Measurements from ENCODE around the gene RNF168. TPM values are rescaled to one million over a fixed set of nuclear protein-coding genes. Genes with fewer than 3 reads are reported as not detected.
"Not testable (repeated sequence)": the region's sequence is repeated elsewhere in the genome, so short reads cannot be mapped to it uniquely, and the experiment has no call there.

The RNF168 gene
- total RNA-seq, 1 experiment from 2014 or later = 66.1 TPM

DNA sequence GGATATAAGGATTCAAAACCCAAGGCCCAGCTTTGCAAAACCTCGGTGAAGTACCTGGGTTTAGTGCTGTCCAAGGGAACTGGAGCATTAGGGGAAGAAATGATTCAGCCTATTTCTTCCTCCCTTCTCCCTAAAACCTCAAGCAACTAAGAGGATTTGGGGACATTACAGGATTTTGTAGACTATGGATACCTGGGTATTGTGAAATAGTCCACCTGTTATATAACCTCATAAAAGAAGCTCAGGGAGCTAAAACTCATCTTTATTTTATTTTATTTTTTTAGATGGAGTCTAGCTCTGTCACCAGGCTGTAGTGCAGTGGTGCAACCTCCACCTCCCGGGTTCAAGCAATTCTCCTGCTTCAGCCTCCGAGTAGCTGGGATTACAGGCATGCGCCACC, 20.3 kb upstream of the RNF168 start (continued):
- TF ChIP-seq PRDM15 (CRISPR knock-in tag; IDR thresholded peaks at IDR 0.05) (no peak), E2F5 (CRISPR knock-in tag; IDR thresholded peaks at IDR 0.05) (no peak), GABPB1 (CRISPR knock-in tag; IDR thresholded peaks at IDR 0.05) (no peak), NR3C1 (CRISPR knock-in tag; conservative IDR thresholded peaks at IDR 0.05; ENCODE audit: low read depth) (no peak), CDX4 (CRISPR knock-in tag; IDR thresholded peaks at IDR 0.05; ENCODE audit: borderline replicate concordance) (no peak)
- TF ChIP-seq, protein P1, sequence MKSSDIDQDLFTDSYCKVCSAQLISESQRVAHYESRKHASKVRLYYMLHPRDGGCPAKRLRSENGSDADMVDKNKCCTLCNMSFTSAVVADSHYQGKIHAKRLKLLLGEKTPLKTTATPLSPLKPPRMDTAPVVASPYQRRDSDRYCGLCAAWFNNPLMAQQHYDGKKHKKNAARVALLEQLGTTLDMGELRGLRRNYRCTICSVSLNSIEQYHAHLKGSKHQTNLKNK (CRISPR knock-in tag; IDR thresholded peaks at IDR 0.05) = no peak

DNA sequence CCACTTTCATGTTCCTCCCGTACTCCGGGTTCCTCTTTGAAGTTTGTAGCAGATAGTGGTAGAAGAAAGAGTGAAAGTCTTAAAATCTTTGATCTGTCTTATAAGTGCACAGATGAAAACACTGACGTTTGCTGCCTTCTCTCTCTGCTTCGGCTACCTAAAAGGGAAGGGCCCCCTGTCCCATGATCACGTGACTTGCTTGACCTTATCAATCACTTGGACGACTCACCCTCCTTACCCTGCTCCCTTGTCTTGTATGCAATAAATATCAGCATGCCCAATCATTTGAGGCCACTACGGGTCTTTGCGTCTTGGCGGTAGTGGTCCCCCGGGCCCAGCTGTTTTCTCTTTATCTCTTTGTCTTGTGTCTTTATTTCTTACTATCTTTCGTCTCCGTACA, 17.7 kb upstream of the RNF168 start:
- H3K4me1 Mint-ChIP-seq; DNase-seq (ENCODE audit: low spot score); H3K27ac Mint-ChIP-seq; H3K4me3 Mint-ChIP-seq; ATAC-seq; POLR2A ChIA-PET: not testable (repeated sequence)
- peaks cover 18% of the 10 kb centered on the region for H3K27me3 Mint-ChIP-seq (ENCODE audit: low read depth)
- H3K36me3 Mint-ChIP-seq = peaks cover 48% of the 10 kb centered on the region
- H3K9me3 Mint-ChIP-seq = peaks cover 53% of the 10 kb centered on the region
- CTCF ChIA-PET = interaction anchor here (1.5 to 3.2 kb wide), 3 partner anchors 7 to 14 kb away, joined by 3 to 27 read pairs (median 6); no protein-coding TSS in a partner anchor

DNA sequence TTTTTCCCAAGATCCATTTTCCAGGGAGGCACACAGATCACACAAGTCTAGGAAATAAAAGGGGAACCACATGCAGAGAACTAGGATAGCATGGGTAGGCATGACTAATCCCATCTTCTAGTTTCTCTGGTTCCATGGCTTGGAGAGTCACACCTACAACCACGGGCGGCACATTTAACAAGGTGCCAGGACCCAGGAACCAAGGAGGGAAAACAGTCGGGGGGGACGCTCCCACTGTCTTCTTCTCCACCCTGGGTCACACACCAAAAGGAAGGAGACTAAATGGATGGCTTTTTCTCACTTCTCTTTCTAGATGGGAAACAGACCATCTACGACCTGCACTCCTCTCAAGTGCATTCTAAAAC, 16.1 kb upstream of the RNF168 start:
- POLR2A ChIA-PET = no interaction called here
- Mint-ChIP-seq H3K4me1 (peaks cover 5% of the 10 kb centered on the region), H3K9me3 (peaks cover 65% of the 10 kb centered on the region), H3K27ac (no peak overlapping the region), H3K4me3 (no peak overlapping the region), H3K27me3 (ENCODE audit: low read depth) (peaks cover 18% of the 10 kb centered on the region), H3K36me3 (peaks cover 51% of the 10 kb centered on the region)
- CTCF ChIA-PET = interaction anchor here (0.6 to 3.6 kb wide), 7 partner anchors 9 to 446 kb away, joined by 3 to 12 read pairs (median 4); no protein-coding TSS in a partner anchor
- TF ChIP-seq JUN (CRISPR knock-in tag; IDR thresholded peaks at IDR 0.05) (no peak), AFF4 (CRISPR knock-in tag; IDR thresholded peaks at IDR 0.05; ENCODE audit: borderline replicate concordance) (no peak), SMAD3 (CRISPR knock-in tag; IDR thresholded peaks at IDR 0.05; ENCODE audit: borderline replicate concordance) (no peak), PRDM15 (CRISPR knock-in tag; IDR thresholded peaks at IDR 0.05) (no peak), HMGXB4 (CRISPR knock-in tag; IDR thresholded peaks at IDR 0.05) (no peak), JAZF1 (CRISPR knock-in tag; IDR thresholded peaks at IDR 0.05) (no peak), ZNF219 (CRISPR knock-in tag; IDR thresholded peaks at IDR 0.05; ENCODE audit: borderline replicate concordance) (no peak)
- TF ChIP-seq, protein P2, sequence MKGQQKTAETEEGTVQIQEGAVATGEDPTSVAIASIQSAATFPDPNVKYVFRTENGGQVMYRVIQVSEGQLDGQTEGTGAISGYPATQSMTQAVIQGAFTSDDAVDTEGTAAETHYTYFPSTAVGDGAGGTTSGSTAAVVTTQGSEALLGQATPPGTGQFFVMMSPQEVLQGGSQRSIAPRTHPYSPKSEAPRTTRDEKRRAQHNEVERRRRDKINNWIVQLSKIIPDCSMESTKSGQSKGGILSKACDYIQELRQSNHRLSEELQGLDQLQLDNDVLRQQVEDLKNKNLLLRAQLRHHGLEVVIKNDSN (CRISPR knock-in tag; IDR thresholded peaks at IDR 0.05) = no peak
- ATAC-seq (no peak), DNase-seq (ENCODE audit: low spot score) (no peak)
